GM12872 (cell line): ENCODE measurements around the gene KCNJ2.

Experiments used
- TF ChIP-seq, protein P1 (sequence below): IDR thresholded peaks from 3 replicates; pipeline ENCODE4 v1.5.1; 2011; ENCODE audit warnings: low read depth, mild to moderate bottlenecking, low read length, moderate library complexity; ENCODE audit not compliant: insufficient read depth

Gene KCNJ2

DNA sequence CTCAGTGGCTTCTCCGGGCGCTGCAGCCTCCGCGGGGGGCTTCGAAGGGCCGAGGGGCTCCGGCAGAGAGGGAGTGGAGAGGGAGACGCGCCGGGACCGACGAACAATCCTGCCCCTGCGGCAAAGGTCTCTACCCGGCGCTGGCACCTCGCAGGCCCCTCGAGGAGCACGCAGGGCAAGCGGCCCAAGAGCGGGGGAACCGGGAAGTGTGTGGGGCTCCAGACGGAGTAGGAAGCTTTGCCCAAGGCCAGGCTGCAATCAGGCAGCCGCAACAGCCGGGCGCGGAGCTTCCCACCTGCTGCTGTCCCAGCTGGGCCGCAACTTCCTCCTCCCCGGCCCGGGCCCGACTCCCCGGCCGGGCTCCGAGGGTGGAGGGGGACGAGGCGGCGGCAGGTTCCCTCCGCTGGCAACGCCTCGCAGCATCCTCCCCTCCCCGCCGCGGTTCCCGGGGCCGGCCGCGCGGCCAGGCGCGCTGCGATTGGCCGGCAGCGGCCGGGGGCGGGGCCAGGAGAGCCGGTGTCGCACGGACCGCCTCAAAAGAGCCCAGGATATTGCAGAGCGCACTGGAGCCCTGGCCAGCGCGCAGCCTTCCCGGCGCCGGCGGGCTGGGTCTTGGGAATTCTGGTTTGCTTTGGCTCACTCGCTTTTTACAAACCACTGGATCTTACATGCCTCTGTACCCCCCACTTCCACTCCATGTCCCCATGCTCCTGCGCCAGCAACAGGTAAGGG, at the start of gene KCNJ2:
KCNJ2 (plus strand) TSS at position 556 of the 732 bp plus-strand sequence. CDS start 5,508 bp downstream, outside the sequence.
- TF ChIP-seq, protein P1, sequence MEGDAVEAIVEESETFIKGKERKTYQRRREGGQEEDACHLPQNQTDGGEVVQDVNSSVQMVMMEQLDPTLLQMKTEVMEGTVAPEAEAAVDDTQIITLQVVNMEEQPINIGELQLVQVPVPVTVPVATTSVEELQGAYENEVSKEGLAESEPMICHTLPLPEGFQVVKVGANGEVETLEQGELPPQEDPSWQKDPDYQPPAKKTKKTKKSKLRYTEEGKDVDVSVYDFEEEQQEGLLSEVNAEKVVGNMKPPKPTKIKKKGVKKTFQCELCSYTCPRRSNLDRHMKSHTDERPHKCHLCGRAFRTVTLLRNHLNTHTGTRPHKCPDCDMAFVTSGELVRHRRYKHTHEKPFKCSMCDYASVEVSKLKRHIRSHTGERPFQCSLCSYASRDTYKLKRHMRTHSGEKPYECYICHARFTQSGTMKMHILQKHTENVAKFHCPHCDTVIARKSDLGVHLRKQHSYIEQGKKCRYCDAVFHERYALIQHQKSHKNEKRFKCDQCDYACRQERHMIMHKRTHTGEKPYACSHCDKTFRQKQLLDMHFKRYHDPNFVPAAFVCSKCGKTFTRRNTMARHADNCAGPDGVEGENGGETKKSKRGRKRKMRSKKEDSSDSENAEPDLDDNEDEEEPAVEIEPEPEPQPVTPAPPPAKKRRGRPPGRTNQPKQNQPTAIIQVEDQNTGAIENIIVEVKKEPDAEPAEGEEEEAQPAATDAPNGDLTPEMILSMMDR, result 0 out of 3 replicates have a peak, but pooled peaks have one; percentile 1

GRCh38 chr17:70119545-70119944, 49.8 kb upstream of the KCNJ2 start:
- TF ChIP-seq, protein P1, result no peak

GRCh38 chr17:70119983-70120382, 49.3 kb upstream of the KCNJ2 start:
- TF ChIP-seq, protein P1, result no peak

GRCh38 chr17:70120425-70120824, 48.9 kb upstream of the KCNJ2 start:
- TF ChIP-seq, protein P1, result no peak

DNA sequence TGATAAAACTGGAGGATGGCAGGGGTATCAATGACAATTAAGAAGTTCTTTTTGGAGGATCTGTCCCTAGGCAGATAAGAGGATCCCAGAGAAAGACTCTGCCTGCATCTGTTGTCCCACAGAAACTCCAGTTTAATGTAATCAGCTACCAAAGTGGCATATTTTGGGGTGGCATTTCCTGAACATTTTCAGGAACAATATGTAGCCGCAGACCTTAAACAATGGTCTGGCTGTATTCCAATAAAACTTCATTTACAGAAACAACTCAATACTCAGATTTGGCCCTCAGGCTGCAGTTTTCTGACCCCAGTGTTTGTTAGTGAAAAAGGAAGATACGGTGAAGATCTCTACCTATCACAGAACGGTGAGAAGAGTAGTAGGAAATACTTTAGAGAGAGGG, 48.2 kb upstream of the KCNJ2 start:
- TF ChIP-seq, protein P1, result no peak

DNA sequence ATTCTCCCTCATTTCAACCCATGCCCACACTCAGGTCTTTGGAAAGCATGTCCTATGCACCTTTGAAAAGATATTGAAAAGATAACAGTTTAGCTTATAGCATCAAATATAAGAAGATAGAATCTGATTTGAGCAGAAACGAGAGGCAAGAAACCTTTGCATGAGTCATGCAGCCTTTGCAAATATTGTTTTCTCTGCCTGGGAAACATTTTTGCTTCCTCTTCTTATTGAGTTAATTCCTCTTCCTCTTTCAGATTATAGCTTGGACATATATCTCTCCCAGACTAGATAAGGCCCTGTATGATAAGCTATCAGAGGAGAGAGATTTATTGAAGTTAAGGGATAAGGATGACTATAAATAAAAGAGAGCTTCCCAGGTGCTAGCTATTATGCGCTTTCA, 46.1 kb upstream of the KCNJ2 start:
- TF ChIP-seq, protein P1, result no peak

- TF ChIP-seq, protein P1, result no peak
These were observed 44.6 kb upstream of the KCNJ2 start for GRCh38 chr17:70124723-70125122.
